ENCODE data around the gene ERBIN. TPM values are rescaled to one million over a fixed set of nuclear protein-coding genes. Genes with fewer than 3 reads are reported as not detected.
"Not testable (repeated sequence)": the region's sequence is repeated elsewhere in the genome, so short reads cannot be mapped to it uniquely, and the experiment has no call there.

The ERBIN gene
- total and polyA plus RNA-seq, 7 donors, result 31.9 to 101 (median 64.9) TPM

DNA sequence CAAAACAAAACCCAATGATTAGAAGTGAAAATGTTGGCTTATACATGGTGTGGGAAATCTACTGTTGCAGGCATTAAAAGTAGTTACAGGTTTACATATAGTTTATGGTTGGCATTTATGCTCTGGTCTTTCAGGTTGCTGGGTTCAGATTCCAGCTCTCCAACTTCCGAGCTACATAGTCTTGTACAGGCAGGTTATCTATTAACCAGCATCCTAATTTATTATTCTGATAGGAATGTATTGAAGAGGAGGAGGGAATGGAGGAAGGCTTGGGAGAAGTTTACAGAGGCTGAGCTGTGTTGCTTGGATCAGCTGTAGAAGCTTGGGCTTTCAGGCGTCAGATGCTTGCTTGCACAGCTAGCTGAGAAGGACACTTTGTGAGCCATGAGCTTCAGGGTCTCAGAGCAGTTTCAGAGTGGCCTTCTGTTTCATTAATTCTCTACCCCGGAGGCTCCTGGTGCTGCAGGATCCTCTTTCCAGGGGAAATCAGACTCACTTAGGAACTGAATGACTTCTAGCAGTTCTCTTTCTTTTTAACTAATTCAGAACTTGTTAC lies 11.7 kb upstream of the ERBIN start:
- Histone ChIP-seq H3K4me1 (no peaks in the 10 kb centered on the region), H3K4me3 (no peak overlapping the region), H3K36me3 (no peaks in the 10 kb centered on the region), H3K9me3 (no peaks in the 10 kb centered on the region), H3K27me3 (no peaks in the 10 kb centered on the region), H3K27ac (no peak overlapping the region)
- intact Hi-C loops (cut with DNase I), result no loop called here
- 12 to 45% methylated on average over 3 of the region's 3 CpGs for WGBS, 2 donors
- DNase-seq, result no peak
- TF ChIP-seq, protein P1, sequence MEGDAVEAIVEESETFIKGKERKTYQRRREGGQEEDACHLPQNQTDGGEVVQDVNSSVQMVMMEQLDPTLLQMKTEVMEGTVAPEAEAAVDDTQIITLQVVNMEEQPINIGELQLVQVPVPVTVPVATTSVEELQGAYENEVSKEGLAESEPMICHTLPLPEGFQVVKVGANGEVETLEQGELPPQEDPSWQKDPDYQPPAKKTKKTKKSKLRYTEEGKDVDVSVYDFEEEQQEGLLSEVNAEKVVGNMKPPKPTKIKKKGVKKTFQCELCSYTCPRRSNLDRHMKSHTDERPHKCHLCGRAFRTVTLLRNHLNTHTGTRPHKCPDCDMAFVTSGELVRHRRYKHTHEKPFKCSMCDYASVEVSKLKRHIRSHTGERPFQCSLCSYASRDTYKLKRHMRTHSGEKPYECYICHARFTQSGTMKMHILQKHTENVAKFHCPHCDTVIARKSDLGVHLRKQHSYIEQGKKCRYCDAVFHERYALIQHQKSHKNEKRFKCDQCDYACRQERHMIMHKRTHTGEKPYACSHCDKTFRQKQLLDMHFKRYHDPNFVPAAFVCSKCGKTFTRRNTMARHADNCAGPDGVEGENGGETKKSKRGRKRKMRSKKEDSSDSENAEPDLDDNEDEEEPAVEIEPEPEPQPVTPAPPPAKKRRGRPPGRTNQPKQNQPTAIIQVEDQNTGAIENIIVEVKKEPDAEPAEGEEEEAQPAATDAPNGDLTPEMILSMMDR (IDR thresholded peaks at IDR 0.05), result no peak
- TF ChIP-seq POLR2AphosphoS5 (IDR thresholded peaks at IDR 0.05), result no peak
- no peak for TF ChIP-seq POLR2A (IDR thresholded peaks at IDR 0.05)
- no peak for TF ChIP-seq EP300 (IDR thresholded peaks at IDR 0.05)

DNA sequence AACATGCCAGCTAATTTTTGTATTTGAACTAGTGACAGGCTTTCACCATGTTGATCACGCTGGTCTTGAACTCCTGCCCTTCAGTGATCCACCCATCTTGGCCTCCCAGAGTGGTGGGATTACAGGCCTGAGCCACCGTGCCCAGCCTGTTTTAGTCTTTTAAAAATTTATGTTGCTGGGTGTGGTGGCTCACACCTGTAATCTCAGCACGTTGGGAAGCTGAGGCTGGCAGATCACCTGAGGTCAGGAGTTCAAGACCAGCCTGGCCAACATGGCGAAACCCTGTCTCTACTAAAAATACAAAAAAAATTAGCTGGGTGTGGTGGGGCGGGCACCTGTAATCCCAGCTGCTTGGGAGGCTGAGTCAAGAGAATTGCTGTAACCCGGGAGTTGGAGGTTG lies 10.7 kb upstream of the ERBIN start:
- H3K4me3 ChIP-seq; H3K36me3 ChIP-seq; H3K9me3 ChIP-seq; H3K4me1 ChIP-seq; H3K27ac ChIP-seq; DNase-seq; intact Hi-C loops (cut with DNase I); H3K27me3 ChIP-seq: not testable (repeated sequence)
- WGBS, 2 donors, result 29 to 78% methylated on average over 6 of the region's 6 CpGs

DNA sequence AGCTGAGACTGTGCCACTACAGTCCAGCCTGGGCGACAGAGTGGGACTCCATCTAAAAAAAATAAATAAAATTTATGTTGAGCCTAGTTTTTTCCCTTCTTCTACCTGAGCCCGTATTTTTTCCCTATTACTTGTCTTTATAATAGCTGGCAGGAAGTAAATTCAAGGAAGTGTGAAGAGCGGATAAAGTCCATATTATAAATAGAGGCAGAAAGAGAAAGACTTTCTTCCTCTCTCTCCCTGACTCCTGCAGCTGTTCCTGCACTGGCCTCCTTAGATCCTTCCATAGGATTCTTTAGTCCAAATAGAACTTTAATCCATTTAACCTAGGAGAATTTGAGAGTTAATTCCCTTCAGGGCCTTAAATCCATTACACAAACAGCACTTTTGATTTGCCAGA lies 10.3 kb upstream of the ERBIN start:
- H3K4me1 ChIP-seq, result no peaks in the 10 kb centered on the region
- H3K27me3 ChIP-seq, result no peaks in the 10 kb centered on the region
- no peak overlapping the region for H3K4me3 ChIP-seq
- no peaks in the 10 kb centered on the region for H3K36me3 ChIP-seq
- no peak for DNase-seq
- no peaks in the 10 kb centered on the region for H3K9me3 ChIP-seq
- no peak for TF ChIP-seq POLR2AphosphoS5 (IDR thresholded peaks at IDR 0.05)
- no peak for TF ChIP-seq POLR2A (IDR thresholded peaks at IDR 0.05)
- no peak for TF ChIP-seq EP300 (IDR thresholded peaks at IDR 0.05)
- TF ChIP-seq, protein P1 (IDR thresholded peaks at IDR 0.05), result no peak
- H3K27ac ChIP-seq, result no peak overlapping the region
- WGBS, 2 donors, result 34 to 69% methylated on average over 3 of the region's 3 CpGs
- intact Hi-C loops (cut with DNase I), result no loop called here

DNA sequence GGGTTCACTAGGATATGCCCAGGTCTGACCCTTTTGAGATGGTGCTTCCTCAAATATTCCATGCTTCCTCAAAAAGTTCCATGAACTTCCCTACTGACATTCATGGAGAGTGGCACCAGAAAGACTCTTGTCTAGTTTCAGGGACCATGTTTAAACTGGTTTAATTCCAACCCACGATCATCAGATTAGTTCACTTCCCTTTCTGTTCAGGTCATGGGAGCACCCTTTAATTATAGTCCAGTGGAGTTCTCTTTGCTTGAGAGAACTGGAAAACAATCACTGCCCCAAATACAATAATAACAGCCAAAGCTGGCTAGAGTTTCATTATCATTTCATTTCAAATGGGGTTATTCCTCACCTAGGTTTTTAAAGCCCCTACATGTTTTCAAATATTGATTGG lies 9.7 kb upstream of the ERBIN start:
- H3K36me3 ChIP-seq, result no peaks in the 10 kb centered on the region
- WGBS, 2 donors, result 19 to 41% methylated on average over 1 of the region's 1 CpG
- no peak for DNase-seq
- H3K27me3 ChIP-seq, result no peaks in the 10 kb centered on the region
- intact Hi-C loops (cut with DNase I), result no loop called here
- H3K4me1 ChIP-seq, result no peaks in the 10 kb centered on the region
- TF ChIP-seq EP300 (IDR thresholded peaks at IDR 0.05), result no peak
- TF ChIP-seq, protein P1 (IDR thresholded peaks at IDR 0.05), result no peak
- no peak for TF ChIP-seq POLR2AphosphoS5 (IDR thresholded peaks at IDR 0.05)
- TF ChIP-seq POLR2A (IDR thresholded peaks at IDR 0.05), result no peak
- H3K9me3 ChIP-seq, result no peaks in the 10 kb centered on the region
- no peak overlapping the region for H3K4me3 ChIP-seq
- H3K27ac ChIP-seq, result no peak overlapping the region

DNA sequence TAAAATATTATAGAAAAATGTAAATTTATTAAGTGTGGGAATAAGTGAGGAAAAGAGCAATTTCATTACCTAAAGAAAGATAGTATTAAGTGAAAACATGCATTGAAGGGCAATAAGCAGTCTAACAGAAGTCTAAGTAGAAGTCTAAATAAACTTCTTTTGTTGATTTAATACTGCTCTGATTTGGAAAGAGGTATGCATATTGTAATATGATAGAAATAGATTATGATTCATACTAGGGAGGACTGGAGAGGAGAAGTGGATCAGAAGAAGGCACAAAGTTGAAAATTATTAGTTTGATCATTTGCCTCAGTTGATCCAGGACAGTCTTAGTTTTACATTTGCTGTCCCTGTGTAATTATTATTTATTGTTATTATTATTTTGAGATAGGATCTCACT lies 6.6 kb upstream of the ERBIN start:
- intact Hi-C loops (cut with DNase I), result loop anchor here (10.0 kb wide), 2 partner anchors 95 to 295 kb away; partner anchors contain the start of genes SHLD3, TRAPPC13 and TRIM23

More for the DNA sequence above, 6.6 kb upstream of the ERBIN start:
- Histone ChIP-seq H3K36me3 (no peaks in the 10 kb centered on the region), H3K4me1 (peaks cover 0 to 10% (median 7%) of the 10 kb centered on the region in 4 donors), H3K27me3 (no peaks in the 10 kb centered on the region), H3K27ac (no peak overlapping the region), H3K9me3 (no peaks in the 10 kb centered on the region), H3K4me3 (no peak overlapping the region)
- DNase-seq, result no peak
- TF ChIP-seq, protein P1 (IDR thresholded peaks at IDR 0.05), result no peak
- TF ChIP-seq EP300 (IDR thresholded peaks at IDR 0.05), result no peak
